ENCODE data around the gene CACNB4.
"Not testable (repeated sequence)": the region's sequence is repeated elsewhere in the genome, so short reads cannot be mapped to it uniquely, and the experiment has no call there.

The CACNB4 gene

GRCh38 chr2:151904807-151905206 lies 194.0 kb downstream of the CACNB4 start:
- DNase-seq (ENCODE audit: low read depth): no peak

DNA sequence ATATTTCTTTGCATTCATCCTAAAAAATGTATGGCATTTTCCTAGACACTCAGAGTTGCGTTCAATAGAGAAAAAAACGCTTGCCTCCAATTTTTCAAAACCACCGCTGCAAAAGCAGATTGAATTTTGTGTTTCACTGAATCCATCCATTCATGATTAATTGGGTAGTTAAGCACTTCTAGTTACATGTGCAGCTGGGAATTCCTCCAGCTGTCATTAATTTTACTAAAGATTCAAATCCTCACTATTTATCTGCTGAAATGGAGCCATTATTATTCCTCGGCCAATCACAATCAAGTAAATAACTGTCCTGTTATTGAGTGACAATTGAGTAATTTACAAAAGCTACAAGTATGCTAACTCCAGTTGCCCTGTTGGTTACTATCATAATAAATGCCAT lies 194.8 kb downstream of the CACNB4 start:
- no peak for DNase-seq (ENCODE audit: low read depth)

- DNase-seq (ENCODE audit: low read depth): no peak
Measured at GRCh38 chr2:151902829-151903228, 196.0 kb downstream of the CACNB4 start.

DNA sequence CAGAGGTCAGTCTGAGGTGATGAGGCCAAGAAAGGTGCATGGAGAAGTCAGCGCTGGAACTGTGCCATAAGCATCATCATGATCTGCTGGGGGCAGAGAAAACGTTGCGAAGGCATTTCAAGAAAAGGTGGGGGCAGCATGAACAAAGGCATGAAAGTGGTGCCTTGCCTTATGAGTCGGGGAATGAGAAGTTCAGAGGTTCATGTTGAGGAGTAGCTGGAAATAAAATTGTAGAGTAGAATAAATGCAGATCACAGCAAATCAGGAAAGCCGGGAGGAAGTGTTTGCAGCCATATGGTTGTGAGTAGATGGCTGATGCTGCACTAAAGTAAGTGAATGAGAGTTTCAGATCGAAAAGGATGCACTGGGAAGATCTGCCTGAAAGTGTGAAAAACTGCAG lies 198.5 kb downstream of the CACNB4 start:
- DNase-seq (ENCODE audit: low read depth): no peak

DNA sequence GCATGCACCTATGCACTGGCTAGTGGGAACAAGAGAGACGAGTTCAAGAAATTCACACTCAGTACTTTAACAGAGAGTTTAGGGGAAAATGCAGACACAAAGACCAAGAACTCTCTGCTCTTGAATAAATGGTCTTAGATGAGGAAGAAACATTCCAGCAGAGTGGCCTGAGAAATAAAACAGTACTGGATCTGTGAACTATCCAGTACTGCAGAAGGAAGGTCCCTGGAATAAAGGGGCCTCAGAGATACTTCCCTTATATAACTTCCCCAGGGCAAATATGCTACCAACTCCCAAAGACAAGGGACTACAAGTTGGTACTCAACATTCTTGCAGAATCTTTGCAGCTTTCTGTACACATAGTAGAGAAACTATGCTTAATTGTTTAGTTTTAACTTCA lies 199.7 kb downstream of the CACNB4 start:
- no peak for DNase-seq (ENCODE audit: low read depth)

- DNase-seq (ENCODE audit: low read depth): no peak
Measured at GRCh38 chr2:151891566-151892194, 207.2 kb downstream of the CACNB4 start.

GRCh38 chr2:151887164-151887563 lies 211.7 kb downstream of the CACNB4 start:
- DNase-seq (ENCODE audit: low read depth): no peak

DNA sequence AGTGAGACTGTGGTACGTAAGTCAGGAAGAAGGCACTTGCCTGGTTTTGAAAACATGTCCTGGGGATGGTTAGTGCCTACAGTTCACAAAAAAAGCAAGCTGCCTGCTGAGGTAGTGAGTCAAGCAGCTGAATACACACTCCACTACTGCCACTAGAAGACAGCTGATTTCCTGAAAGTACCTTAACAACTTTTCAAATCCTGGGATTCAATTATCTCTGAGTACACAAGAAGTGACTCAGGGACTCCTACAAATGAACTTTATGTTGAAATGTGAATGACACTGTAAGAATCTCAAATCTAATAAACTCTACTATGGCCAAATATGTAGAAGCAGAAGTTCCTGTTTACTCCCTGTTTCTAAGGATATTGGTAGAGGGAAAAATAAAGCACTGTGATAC lies 212.6 kb downstream of the CACNB4 start:
- DNase-seq (ENCODE audit: low read depth): no peak

DNA sequence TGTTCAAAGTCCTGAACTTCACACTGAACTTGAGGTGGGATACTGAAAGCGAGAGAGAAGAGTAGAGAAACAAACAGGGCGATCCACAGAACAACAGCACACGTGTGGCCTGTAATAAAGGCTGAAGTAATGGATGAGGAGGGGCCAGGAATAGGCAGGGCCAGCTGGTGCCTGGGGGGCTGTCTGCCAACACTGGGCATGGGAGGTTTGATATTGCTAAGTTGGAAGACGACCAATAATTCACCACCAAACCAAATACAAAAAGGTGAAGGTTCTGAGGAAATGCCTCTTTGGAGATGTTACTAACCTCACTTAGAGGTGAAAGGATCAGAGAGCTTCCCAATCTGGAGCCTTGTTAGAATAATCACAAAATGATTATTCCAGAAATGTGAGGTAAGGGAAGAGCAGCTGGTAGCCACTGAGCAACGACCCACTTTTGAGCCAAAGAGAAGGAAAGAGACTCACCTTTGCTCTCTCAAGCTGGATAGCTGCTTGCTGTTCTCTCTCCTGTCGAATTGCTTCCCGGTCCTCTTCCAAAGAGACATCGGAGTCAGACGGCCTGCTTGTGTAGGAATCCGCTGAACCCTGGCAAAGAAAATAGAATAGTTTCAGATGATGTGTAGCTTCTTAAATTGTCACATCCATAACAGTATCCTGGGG lies 215.9 kb downstream of the CACNB4 start:
- no peak for DNase-seq (ENCODE audit: low read depth)

DNA sequence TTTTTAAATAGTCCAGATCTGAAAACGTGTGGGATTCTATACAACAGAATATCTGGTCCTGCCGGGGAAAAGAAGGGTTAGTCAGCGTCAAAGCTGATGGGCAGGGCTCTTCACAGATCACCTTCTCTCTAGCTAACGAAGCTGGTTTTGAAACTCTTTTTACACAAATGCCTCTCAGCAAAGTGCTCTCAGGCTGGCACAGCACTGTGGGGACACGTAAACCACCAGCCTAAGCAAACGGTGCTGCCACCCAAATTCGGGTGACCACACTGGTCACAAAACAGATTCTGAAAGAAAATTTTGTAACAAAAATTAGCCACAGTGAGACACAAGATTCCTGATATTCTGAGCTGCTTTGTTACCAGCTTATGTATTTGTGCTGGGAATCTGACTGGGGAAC lies 217.5 kb downstream of the CACNB4 start:
- DNase-seq (ENCODE audit: low read depth): no peak

DNA sequence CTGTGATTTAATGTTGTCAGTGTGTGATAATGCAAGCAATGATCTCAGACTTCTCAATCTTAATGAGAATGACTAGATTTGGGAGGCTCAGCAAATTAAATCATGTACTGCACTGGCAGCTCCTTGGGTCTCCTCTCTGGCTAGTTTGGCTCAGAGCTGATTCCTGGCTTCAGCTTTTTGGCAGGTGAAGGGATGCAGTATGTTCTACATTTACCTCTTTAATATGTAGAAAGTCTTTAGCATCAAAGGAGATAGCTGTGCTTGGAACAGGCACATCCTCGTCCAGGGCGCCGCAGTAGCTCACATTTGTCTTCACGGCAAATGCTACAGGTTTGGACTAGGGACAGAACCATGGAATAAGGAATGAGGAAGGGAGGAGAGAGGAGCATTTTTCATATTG lies 218.3 kb downstream of the CACNB4 start:
- no peak for DNase-seq (ENCODE audit: low read depth)

DNA sequence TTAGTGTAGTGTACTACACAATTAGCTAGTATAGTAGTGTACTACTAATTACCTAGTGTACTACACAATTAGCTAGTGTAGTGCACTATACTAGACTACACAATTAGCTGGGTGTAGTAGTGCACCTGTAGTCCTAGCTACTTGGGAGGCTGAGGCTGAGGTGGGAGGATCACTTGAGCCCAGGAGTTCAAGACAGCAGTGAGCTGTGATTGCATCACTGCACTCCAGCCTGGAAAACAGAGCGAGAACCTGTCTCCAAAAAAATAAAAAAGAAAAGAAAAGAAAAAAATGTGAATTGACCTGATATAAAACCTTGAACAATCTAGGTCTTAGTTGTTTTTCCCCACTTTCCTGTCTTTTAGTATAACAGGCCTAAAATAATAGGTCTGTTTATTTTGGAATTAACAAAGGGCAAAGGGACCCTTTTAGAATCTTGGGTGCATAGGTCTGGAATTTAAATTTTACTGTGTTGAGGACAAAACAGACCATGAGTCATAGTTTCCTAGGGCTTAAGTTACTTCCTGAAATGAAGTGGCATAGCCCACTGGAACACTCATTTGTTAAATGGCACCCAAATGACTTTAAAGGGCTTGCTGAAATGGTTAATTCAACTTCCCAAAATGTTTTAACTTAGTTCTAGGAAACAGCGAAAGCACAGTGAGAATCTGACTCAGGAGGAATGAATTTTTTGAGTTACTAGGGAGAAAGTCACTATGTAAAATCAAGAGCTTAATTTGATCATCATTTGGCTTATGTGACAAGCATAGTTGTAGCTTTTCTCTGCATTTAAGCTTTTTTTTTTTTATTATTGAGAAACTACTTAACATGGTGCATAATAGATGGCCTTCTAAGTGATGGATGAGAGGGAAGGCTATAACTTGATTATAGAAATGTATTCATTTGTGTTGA lies 219.9 kb downstream of the CACNB4 start:
- DNase-seq (ENCODE audit: low read depth): no peak

DNA sequence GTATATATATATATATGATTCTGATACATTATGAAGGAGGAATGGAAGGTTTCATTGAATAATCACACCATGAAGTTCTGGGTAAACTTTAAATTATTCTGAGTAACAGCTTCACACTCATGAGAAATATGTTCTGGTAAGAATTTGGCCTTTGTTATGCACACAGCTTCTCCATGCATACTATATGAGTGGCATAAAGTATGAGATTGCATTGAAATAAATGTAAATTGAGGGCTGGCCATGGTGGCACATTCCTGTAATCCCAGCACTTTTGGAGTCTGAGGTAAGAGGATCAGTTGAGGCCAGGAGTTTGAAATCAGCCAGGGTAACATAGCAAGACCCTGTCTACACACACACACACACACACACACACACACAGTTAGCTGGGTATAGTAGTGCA lies 220.6 kb downstream of the CACNB4 start:
- no peak for DNase-seq (ENCODE audit: low read depth)

DNA sequence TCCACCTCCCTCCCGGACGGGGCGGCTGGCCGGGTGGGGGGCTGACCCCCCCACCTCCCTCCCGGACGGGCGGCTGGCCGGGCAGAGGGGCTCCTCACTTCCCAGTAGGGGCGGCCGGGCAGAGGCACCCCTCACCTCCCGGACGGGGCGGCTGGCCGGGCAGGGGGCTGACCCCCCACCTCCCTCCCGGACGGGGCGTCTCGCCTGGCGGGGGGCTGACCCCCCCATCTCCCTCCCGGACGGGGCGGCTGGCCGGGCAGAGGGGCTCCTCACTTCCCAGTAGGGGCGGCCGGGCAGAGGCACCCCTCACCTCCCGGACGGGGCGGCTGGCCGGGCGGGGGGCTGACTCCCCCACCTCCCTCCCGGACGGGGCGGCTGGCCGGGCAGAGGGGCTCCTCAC lies 223.2 kb downstream of the CACNB4 start:
- DNase-seq (ENCODE audit: low read depth): not testable (repeated sequence)

GRCh38 chr2:151872463-151872862 lies 226.4 kb downstream of the CACNB4 start:
- DNase-seq (ENCODE audit: low read depth): no peak

DNA sequence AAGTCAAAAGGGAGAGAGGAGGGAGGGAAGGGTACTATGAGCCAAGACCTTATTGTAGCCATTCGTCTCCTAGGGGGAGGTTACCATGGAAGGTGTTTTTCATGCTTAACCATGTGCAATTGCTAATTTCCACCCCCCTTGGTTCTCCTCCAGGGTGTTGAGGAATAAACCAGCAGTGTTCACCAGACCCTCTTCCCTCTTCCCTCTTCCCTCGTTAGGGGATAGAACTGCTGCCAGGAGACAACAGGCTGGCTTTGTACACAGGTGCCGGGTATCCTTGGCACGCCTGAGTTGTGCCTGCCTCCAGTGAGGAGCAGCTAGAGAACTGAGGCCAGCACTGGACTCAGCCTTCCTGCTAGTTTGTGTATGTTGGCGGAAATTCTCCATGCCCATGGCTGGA lies 229.6 kb downstream of the CACNB4 start:
- DNase-seq (ENCODE audit: low read depth): no peak

GRCh38 chr2:151862700-151863099 lies 236.1 kb downstream of the CACNB4 start:
- DNase-seq (ENCODE audit: low read depth): no peak

- no peak for DNase-seq (ENCODE audit: low read depth)
Measured at GRCh38 chr2:151861174-151861573, 237.7 kb downstream of the CACNB4 start.

DNA sequence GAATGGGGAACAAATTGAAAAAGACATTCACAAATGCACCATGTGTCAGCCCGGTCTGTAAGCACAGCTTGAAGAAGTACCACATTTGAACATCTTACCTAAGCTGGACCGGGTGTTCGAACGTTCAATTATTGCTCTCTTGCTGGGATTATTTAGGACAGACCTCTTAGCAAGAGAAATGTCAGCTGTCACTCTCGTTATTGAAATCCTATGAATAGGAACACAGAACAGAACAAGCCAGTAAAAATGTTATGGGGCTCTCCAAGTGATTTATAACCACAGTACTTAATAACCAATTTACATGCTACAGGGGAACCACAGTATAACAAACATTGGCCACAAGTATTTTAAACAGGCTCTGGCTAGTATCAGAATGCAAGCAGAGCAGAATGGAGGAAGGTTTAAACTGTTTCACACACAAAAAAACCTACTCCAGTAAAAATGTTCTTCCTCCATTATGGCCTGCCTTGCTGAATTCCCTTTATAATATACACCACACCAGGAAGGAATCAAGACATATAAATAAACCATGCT lies 238.2 kb downstream of the CACNB4 start:
- DNase-seq (ENCODE audit: low read depth): peak; percentile 4

GRCh38 chr2:151860210-151860609 lies 238.6 kb downstream of the CACNB4 start:
- no peak for DNase-seq (ENCODE audit: low read depth)

DNA sequence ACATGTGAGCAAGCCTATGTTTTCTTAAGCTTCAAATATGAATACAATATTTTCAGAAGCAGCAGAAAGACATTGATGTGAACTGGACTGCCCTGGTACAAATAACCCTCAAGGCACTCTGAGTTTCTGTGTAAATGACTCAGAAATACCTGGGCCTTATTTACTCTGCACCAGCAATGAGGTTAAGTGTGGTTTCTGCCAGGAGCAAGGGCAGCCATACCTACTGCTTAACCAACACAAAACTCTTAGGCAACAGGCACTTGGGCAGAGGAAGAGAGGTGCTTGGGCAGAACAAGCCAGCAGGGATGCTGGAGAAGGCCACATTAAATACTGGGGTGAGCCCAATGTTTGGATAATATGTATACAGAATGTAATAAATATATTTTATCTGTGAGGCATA lies 241.2 kb downstream of the CACNB4 start:
- DNase-seq (ENCODE audit: low read depth): no peak

GRCh38 chr2:151855111-151855510 lies 243.7 kb downstream of the CACNB4 start:
- no peak for DNase-seq (ENCODE audit: low read depth)
